A549 (cell line): ENCODE results near the gene CXCL5. TPM values are rescaled to one million over a fixed set of nuclear protein-coding genes. Genes with fewer than 3 reads are reported as not detected.
A peak's percentile ranks its signal among the peaks of the same experiment; 100 is the strongest.

Experiments
- ATAC-seq, 2 experiments: fragments of 200-7000 bp in 1 of 2; fragments of >200 bp in 1 of 2; cut with Nextera tagmentation in 1 of 2; cut with Tn5 transposase in 1 of 2; 3 replicates each; pipeline versions ENCODE4 v1.8.0 to v1.9.1; 2018 to 2020; ENCODE audit warnings: mild to moderate bottlenecking in 1 of 2, moderate library complexity in 1 of 2
- CTCF ChIA-PET: fragments of 300-600 bp; sonication (Branson Sonifier 250); formaldehyde crosslinking; extraction: SDS; loops from one replicate; lab custom pipeline; 2021; ENCODE audit warnings: antibody characterized with exemption, inconsistent platforms; lab: Yijun Ruan, JAX
- POLR2A ChIA-PET: fragments of 350-600 bp; formaldehyde crosslinking; extraction: SDS; loops from one replicate; lab custom pipeline; 2021; ENCODE audit warnings: antibody characterized with exemption, inconsistent platforms; lab: Yijun Ruan, JAX
- DNase-seq, 2 experiments: peaks; one replicate each; pipeline versions ENCODE4 v3.0.0 to v3.0.0-alpha.2; 2011 to 2016; ENCODE audit warnings: low read depth in 1 of 2, low spot score in 1 of 2
- FAIRE-seq: peaks from 2 replicates; lab custom pipeline; 2011; peaks lifted over from hg19 to GRCh38; lab: Jason Lieb, UNC
- H3K27ac ChIP-seq, 2 experiments: fragments of >200 bp; sonication (Bioruptor Twin); formaldehyde crosslinking; 3 replicates each; pipeline ENCODE4 v1.5.1; 2016 to 2017
- H3K4me1 ChIP-seq: fragments of >200 bp; sonication (Bioruptor Twin); formaldehyde crosslinking; 3 replicates; pipeline ENCODE4 v1.6.1; 2016
- H3K4me2 ChIP-seq: fragments of >200 bp; sonication (Bioruptor Twin); formaldehyde crosslinking; 3 replicates; pipeline ENCODE4 v1.6.1; 2016
- H3K4me3 ChIP-seq: fragments of >200 bp; sonication (Bioruptor Twin); formaldehyde crosslinking; 3 replicates; pipeline ENCODE4 v1.5.1; 2016
- H3K9me3 ChIP-seq: fragments of >200 bp; sonication (Bioruptor Twin); formaldehyde crosslinking; 3 replicates; pipeline ENCODE4 v1.6.1; 2016
- BHLHE40 ChIP-seq: IDR thresholded peaks from 2 replicates; pipeline ENCODE4 v1.6.1; 2012; ENCODE audit warnings: low read depth, low read length, inconsistent platforms
- CBX2 ChIP-seq: fragments of 200-600 bp; sonication (generic); IDR thresholded peaks from 2 replicates; pipeline ENCODE4 v1.6.1; 2016; ENCODE audit warnings: low read depth, mild to moderate bottlenecking, borderline replicate concordance
- EP300 ChIP-seq, 2 experiments: fragments of >200 bp; sonication (Bioruptor Twin); formaldehyde crosslinking; IDR thresholded peaks; 2 replicates in 1 of 2; 3 replicates in 1 of 2; pipeline ENCODE4 v1.6.1; 2016 to 2017
- FOSL2 ChIP-seq, 2 experiments: fragments of 450-650 bp in 1 of 2; fragments of >200 bp in 1 of 2; sonication (Bioruptor Twin) in 1 of 2; formaldehyde crosslinking; IDR thresholded peaks; 2 replicates each; pipeline versions ENCODE4 v1.5.0 to v1.6.1; 2016 to 2020; ENCODE audit warnings: mild to moderate bottlenecking in 1 of 2, moderate library complexity in 1 of 2
- HEYL ChIP-seq: fragments of 250-450 bp; sonication (Bioruptor Pico); IDR thresholded peaks from 2 replicates; pipeline ENCODE4 v1.8.0; 2021; ENCODE audit warnings: mild to moderate bottlenecking, moderate library complexity
- HOXA7 ChIP-seq: fragments of 250-450 bp; sonication (Bioruptor Pico); IDR thresholded peaks from 2 replicates; pipeline ENCODE4 v1.5.0; 2020; ENCODE audit warnings: mild to moderate bottlenecking, moderate library complexity
- HOXB13 ChIP-seq: fragments of 250-450 bp; sonication (Bioruptor Pico); IDR thresholded peaks from 2 replicates; pipeline ENCODE4 v1.5.0; 2020; ENCODE audit warnings: low read depth, mild to moderate bottlenecking, moderate library complexity
- KDM1A ChIP-seq: fragments of 200-600 bp; sonication (generic); IDR thresholded peaks from 2 replicates; pipeline ENCODE4 v1.6.1; 2016; ENCODE audit warnings: low read depth, mild to moderate bottlenecking
- MAZ ChIP-seq: fragments of 150-350 bp; IDR thresholded peaks from 2 replicates; pipeline ENCODE4 v1.6.1; 2014; ENCODE audit warnings: antibody characterized with exemption, low read depth, low read length, borderline replicate concordance
- NPAS2 ChIP-seq: fragments of 250-450 bp; sonication (Bioruptor Pico); IDR thresholded peaks from 2 replicates; pipeline ENCODE4 v1.8.0; 2022; ENCODE audit warnings: mild to moderate bottlenecking, moderate library complexity, borderline replicate concordance
- PHF8 ChIP-seq: fragments of 200-600 bp; sonication (generic); IDR thresholded peaks from 2 replicates; pipeline ENCODE4 v1.6.1; 2016; ENCODE audit warnings: low read depth, mild to moderate bottlenecking, antibody characterized with exemption, moderate library complexity, borderline replicate concordance
- POLR2A ChIP-seq: IDR thresholded peaks from 2 replicates; pipeline ENCODE4 v1.6.1; 2012; ENCODE audit warnings: mild to moderate bottlenecking, low read length
- POLR2AphosphoS2 ChIP-seq: conservative IDR thresholded peaks from 2 replicates; pipeline ENCODE4 v1.6.1; 2012; ENCODE audit warnings: low read length, improper control_type of control experiment, inconsistent platforms
- RARB ChIP-seq: fragments of 250-450 bp; sonication (Bioruptor Pico); IDR thresholded peaks from 2 replicates; pipeline ENCODE4 v1.8.0; 2021; ENCODE audit warnings: mild to moderate bottlenecking, moderate library complexity
- RCOR1 ChIP-seq: fragments of 150-350 bp; IDR thresholded peaks from 2 replicates; pipeline ENCODE4 v1.6.1; 2014; ENCODE audit warnings: antibody characterized with exemption, low read length, low read depth
- RFX5 ChIP-seq: fragments of 450-650 bp; IDR thresholded peaks from 2 replicates; pipeline ENCODE4 v1.7.1; 2014; ENCODE audit warnings: antibody characterized with exemption, mild to moderate bottlenecking, moderate library complexity
- RNF2 ChIP-seq: fragments of 200-600 bp; sonication (generic); IDR thresholded peaks from 2 replicates; pipeline ENCODE4 v1.6.1; 2016; ENCODE audit warnings: low read depth, mild to moderate bottlenecking, antibody characterized with exemption, moderate library complexity, borderline replicate concordance
- SREBF2 ChIP-seq: fragments of 450-650 bp; IDR thresholded peaks from 2 replicates; pipeline ENCODE4 v1.6.1; 2014; ENCODE audit warnings: mild to moderate bottlenecking, moderate library complexity
- ZC3H11A ChIP-seq: fragments of 450-650 bp; IDR thresholded peaks from 2 replicates; pipeline ENCODE4 v1.6.1; 2014; ENCODE audit warnings: antibody characterized with exemption, mild to moderate bottlenecking
- ZSCAN20 ChIP-seq: fragments of 250-450 bp; sonication (Bioruptor Pico); IDR thresholded peaks from 2 replicates; pipeline ENCODE4 v1.8.0; 2022; ENCODE audit warnings: mild to moderate bottlenecking, moderate library complexity
- WGBS: methylation state at CpG from one replicate; pipeline ENCODE4 v1.1.6; 2017; ENCODE audit errors: missing lambda C conversion rate; 5-methylcytosine and 5-hydroxymethylcytosine counted together
- polyA plus RNA-seq, 4 experiments: library from polyadenylated mRNA; depleted of rRNA in 3 of 4; stranded (reverse); fragments of >200 nt; fragmentation: RNase III in 1 of 4; extraction: RNeasy Plus Mini Kit Qiagen cat#74134 plus additional on column Dnase treatment in 1 of 4; gene quantifications; 2 replicates in 3 of 4; 3 replicates in 1 of 4; pipeline ENCODE4 v1.2.3, GENCODE V29; 2011 to 2017
- TF ChIP-seq, protein P1 (sequence below): fragments of 200-600 bp; sonication (generic); IDR thresholded peaks from 2 replicates; pipeline ENCODE4 v1.6.1; 2016; ENCODE audit warnings: antibody characterized with exemption, mild to moderate bottlenecking, moderate library complexity
- TF ChIP-seq, protein P2 (sequence below): fragments of >200 bp; sonication (Bioruptor Twin); formaldehyde crosslinking; IDR thresholded peaks from 2 replicates; pipeline ENCODE4 v1.6.1; 2016
- TF ChIP-seq, protein P3 (sequence below): IDR thresholded peaks from 2 replicates; pipeline ENCODE4 v1.6.1; 2012; ENCODE audit warnings: low read depth, borderline replicate concordance
- TF ChIP-seq, protein P4 (sequence below): fragments of 450-650 bp; IDR thresholded peaks from 2 replicates; pipeline ENCODE4 v1.6.1; 2014; ENCODE audit warnings: antibody characterized with exemption

Gene CXCL5
- polyA plus RNA-seq, 2 of the 4 experiments (the other 2 are of a cell fraction), result 127 to 195 TPM

DNA sequence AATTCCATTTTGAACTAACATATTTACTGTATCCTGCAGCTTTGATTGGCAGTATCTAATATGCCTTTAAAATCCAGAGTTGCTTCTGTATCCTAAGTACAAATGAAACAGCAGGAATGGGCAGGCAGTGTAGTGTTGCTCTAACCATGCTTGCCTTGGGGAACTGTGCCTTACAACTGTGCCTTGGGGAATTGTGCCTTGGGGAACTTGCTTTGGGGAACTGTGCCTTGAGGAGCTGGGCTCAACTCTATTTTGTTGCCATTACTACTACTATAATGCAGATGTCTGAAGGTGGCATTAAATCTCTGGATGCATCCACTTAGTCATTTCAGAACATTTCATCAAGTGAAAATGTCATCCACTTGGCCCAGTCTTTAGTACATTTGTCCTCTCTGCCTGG, 33.1 kb upstream of the CXCL5 start:
- POLR2A ChIA-PET, result no interaction called here
- FAIRE-seq, result no peak
- Histone ChIP-seq H3K4me2 (peak overlapping the region; percentile 28; the same call in 1 of the 3 replicates), H3K4me3 (no peak overlapping the region), H3K4me1 (peaks cover 64% of the 10 kb centered on the region), H3K27ac (peak overlapping the region; percentile 37 to 73), H3K9me3 (no peaks in the 10 kb centered on the region; the same call in 2 of the 3 replicates)
- no peak for DNase-seq
- CTCF ChIA-PET, result interaction anchor here (1.3 kb wide), 1 partner anchor 33 kb away, joined by 3 read pairs; the partner anchor contains the start of gene CXCL5
- no peak for ATAC-seq
- TF ChIP-seq CBX2 (no peak), NPAS2 (no peak), FOSL2 (IDR thresholded peaks at IDR 0.05) (no peak), FOSL2 (CRISPR knock-in tag; IDR thresholded peaks at IDR 0.05) (no peak), KDM1A (no peak)

DNA sequence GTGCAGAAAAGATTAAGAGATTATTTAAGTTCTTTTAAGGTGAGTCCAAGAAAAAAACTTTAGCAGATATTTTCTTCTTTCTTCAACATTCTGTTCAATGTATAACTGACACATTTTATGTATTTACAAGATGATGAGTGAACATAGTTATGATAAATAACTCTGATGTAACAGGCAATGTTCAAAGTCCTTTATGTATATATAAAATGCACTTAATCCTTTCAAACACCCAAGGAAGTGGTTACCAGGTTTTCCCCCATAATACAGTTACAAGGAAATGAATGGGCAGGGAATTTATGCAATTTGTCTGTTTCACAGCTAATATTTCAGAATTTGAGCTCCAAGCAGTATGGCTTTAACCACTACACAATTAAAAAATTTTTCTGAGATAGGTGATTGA, 31.8 kb upstream of the CXCL5 start:
- CTCF ChIA-PET, result interaction anchor here (1.0 to 1.3 kb wide), 2 partner anchors 8 to 32 kb away, joined by 3 read pairs; partner anchors contain the start of genes CXCL3 and CXCL5
- TF ChIP-seq HEYL (CRISPR knock-in tag), result no peak
- FAIRE-seq (no peak), DNase-seq (no peak), ATAC-seq (no peak)
- Histone ChIP-seq H3K4me2 (peak overlapping the region; percentile 40; the same call in 2 of the 3 replicates), H3K4me3 (no peak overlapping the region), H3K9me3 (peaks cover 10% of the 10 kb centered on the region; the same call in 1 of the 3 replicates), H3K27ac (peak overlapping the region; percentile 41 to 49; a peak in 3 of 6 replicates), H3K4me1 (peaks cover 53% of the 10 kb centered on the region)
- POLR2A ChIA-PET, result no interaction called here

DNA sequence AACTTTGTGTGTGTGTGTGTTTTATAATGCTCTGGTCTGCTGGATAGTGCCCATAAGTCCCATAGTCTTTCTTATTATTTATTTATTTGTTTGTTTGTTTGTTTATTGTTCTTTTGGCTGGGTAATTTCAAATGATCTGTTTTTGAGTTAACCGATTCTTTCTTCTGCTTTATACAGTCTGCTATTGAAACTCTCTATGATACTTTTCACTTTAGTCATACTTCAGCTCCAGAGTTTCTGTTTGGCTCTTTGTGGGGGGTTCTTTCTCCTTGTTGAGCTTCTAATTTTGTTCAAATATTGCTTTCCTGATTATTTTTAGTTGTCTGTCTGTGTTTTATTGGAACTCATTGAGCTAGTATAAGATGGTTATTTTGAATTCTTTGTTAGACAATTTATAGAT, 30.0 kb upstream of the CXCL5 start:
- no peak overlapping the region for H3K4me3 ChIP-seq
- no peak for FAIRE-seq
- no peak for DNase-seq
- no peak for ATAC-seq
- ChIA-PET CTCF (interaction anchor here (1.3 kb wide), 1 partner anchor 10 kb away, joined by 5 read pairs; the partner anchor contains the start of gene CXCL3), POLR2A (no interaction called here)
- H3K27ac ChIP-seq, result peak overlapping the region in 1 of 2 experiments; percentile 10; a peak in 1 of 6 replicates
- peaks cover 48% of the 10 kb centered on the region for H3K4me1 ChIP-seq
- TF ChIP-seq, protein P1, sequence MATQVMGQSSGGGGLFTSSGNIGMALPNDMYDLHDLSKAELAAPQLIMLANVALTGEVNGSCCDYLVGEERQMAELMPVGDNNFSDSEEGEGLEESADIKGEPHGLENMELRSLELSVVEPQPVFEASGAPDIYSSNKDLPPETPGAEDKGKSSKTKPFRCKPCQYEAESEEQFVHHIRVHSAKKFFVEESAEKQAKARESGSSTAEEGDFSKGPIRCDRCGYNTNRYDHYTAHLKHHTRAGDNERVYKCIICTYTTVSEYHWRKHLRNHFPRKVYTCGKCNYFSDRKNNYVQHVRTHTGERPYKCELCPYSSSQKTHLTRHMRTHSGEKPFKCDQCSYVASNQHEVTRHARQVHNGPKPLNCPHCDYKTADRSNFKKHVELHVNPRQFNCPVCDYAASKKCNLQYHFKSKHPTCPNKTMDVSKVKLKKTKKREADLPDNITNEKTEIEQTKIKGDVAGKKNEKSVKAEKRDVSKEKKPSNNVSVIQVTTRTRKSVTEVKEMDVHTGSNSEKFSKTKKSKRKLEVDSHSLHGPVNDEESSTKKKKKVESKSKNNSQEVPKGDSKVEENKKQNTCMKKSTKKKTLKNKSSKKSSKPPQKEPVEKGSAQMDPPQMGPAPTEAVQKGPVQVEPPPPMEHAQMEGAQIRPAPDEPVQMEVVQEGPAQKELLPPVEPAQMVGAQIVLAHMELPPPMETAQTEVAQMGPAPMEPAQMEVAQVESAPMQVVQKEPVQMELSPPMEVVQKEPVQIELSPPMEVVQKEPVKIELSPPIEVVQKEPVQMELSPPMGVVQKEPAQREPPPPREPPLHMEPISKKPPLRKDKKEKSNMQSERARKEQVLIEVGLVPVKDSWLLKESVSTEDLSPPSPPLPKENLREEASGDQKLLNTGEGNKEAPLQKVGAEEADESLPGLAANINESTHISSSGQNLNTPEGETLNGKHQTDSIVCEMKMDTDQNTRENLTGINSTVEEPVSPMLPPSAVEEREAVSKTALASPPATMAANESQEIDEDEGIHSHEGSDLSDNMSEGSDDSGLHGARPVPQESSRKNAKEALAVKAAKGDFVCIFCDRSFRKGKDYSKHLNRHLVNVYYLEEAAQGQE, result no peak
- TF ChIP-seq HOXA7 (CRISPR knock-in tag) (no peak), MAZ (no peak), RARB (CRISPR knock-in tag) (no peak), RFX5 (no peak), RCOR1 (no peak), HOXB13 (CRISPR knock-in tag) (no peak), EP300 (IDR thresholded peaks at IDR 0.05) (no peak)
- TF ChIP-seq, protein P2, sequence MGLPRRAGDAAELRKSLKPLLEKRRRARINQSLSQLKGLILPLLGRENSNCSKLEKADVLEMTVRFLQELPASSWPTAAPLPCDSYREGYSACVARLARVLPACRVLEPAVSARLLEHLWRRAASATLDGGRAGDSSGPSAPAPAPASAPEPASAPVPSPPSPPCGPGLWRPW, result no peak
- TF ChIP-seq, protein P3, sequence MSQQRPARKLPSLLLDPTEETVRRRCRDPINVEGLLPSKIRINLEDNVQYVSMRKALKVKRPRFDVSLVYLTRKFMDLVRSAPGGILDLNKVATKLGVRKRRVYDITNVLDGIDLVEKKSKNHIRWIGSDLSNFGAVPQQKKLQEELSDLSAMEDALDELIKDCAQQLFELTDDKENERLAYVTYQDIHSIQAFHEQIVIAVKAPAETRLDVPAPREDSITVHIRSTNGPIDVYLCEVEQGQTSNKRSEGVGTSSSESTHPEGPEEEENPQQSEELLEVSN, result no peak
- WGBS, result 63% methylated on average over 1 of the region's 1 CpG
- H3K4me2 ChIP-seq, result no peak overlapping the region
- peaks cover 13% of the 10 kb centered on the region; the same call in 1 of the 3 replicates for H3K9me3 ChIP-seq

DNA sequence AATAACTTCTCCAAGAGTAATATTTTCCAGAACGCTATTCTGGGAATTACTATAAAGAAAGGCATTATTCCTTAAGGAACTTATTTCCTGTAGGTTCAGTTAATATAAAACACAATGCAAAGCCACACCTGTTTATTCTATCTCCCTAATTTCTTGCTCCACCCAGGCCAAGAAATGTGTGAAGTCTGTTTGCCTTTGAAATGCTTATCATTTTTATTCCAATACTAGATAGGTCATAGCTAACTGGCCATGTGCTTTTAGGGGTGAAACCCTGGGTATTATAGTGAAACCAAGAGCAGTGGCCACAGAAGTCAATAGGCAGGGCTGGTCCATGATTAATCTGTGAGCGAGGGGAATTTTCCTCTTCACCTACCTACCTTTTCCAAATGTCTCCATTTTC, 25.2 kb upstream of the CXCL5 start:
- ChIA-PET CTCF (interaction anchor here (1.8 to 2.7 kb wide), 2 partner anchors 8 to 14 kb away, joined by 4 to 8 read pairs; no protein-coding TSS in a partner anchor), POLR2A (no interaction called here)
- Histone ChIP-seq H3K27ac (peak overlapping the region; percentile 77 to 86), H3K4me2 (peak overlapping the region; percentile 67), H3K4me3 (no peak overlapping the region), H3K9me3 (peaks cover 16% of the 10 kb centered on the region; the same call in 1 of the 3 replicates), H3K4me1 (peaks cover 19% of the 10 kb centered on the region)
- peak; percentile 92 for FAIRE-seq
- WGBS, result 5% methylated on average over 2 of the region's 2 CpGs
- DNase-seq, result peak; percentile 21 to 90
- peak; percentile 59 to 95 for ATAC-seq
- TF ChIP-seq POLR2A, result no peak
- TF ChIP-seq HEYL (CRISPR knock-in tag), result no peak
- TF ChIP-seq, protein P4, sequence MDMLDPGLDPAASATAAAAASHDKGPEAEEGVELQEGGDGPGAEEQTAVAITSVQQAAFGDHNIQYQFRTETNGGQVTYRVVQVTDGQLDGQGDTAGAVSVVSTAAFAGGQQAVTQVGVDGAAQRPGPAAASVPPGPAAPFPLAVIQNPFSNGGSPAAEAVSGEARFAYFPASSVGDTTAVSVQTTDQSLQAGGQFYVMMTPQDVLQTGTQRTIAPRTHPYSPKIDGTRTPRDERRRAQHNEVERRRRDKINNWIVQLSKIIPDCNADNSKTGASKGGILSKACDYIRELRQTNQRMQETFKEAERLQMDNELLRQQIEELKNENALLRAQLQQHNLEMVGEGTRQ, result no peak
- TF ChIP-seq ZC3H11A, result no peak
- TF ChIP-seq BHLHE40, result no peak
- no peak for TF ChIP-seq MAZ
- TF ChIP-seq, protein P3, result no peak
- no peak for TF ChIP-seq POLR2AphosphoS2
- peak; percentile 59 to 86; a peak in 4 of 5 replicates for TF ChIP-seq EP300 (IDR thresholded peaks at IDR 0.05)
- TF ChIP-seq ZSCAN20 (CRISPR knock-in tag), result no peak
- no peak for TF ChIP-seq RNF2
- TF ChIP-seq PHF8, result no peak
- TF ChIP-seq SREBF2, result no peak
- TF ChIP-seq RARB (CRISPR knock-in tag), result 0 out of 2 replicates have a peak, but pooled peaks have one; percentile 32
